ENCODE measurements around the gene CUL3. TPM values are rescaled to one million over a fixed set of nuclear protein-coding genes. Genes with fewer than 3 reads are reported as not detected.

Gene CUL3
- total and polyA plus RNA-seq, 10 of the 15 experiments (the other 5 are each of a cell fraction or from before 2014, with no cell fraction given) = 22.0 to 95.4 (median 53.4) TPM

DNA sequence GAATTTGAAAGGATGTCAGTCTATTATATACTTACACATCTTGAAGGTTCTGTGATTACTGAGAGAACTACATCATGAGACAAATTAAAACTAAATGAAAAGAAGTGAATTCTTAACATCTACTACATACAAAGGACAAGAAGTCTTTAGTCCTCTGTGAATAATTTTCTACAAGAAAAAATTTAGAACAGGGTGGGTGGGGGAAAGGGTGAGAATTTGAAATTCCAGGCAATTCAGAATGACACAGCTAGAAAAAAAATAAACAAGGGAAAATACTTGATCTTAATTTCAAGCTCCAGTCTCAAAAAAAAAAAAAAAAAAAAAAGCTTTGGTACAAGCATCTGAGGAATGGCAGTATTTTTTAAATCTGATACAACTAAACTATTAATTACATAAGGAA, 15.5 kb downstream of the CUL3 start (continued):
- no peak for TF ChIP-seq CHD4 (IDR thresholded peaks at IDR 0.05)

DNA sequence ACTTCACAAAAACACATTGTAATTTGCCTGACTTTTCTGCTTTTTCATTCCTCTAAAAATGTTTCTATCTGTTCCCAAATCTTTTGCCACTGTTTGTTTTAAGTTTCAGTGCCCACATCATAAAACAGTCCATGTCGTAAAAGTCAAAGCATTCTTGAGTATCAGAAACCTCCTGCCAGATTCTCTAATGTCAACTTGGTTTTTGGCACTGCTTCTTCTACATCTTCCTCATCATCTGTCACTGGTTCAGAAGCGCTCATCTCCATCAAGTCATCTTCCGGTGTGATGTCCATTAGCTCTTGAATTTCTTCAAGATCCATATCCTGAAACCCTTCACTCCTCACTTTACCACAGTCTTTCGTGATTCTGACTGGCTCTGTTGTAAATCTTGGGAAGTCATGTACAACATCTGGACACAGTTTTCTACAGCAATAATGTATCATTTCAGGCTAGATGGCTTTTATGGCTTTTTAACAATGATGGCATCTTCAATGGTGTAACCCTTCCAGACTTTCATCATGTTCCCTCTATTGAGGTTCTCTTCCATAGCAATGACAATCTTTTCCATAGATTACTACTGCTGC, 19.6 kb downstream of the CUL3 start:
- Histone ChIP-seq H3K4me3 (no peak overlapping the region), H3K27me3 (replicated peaks in 1 of 2; ENCODE audit: control insufficient read depth in 2 of 2, insufficient read depth in 2 of 2, low read length in 1 of 2) (no peaks in the 10 kb centered on the region), H4K20me1 (ENCODE audit: control insufficient read depth, insufficient read depth) (peaks cover 8% of the 10 kb centered on the region), H3K4me1 (ENCODE audit: control insufficient read depth, insufficient read depth, low read length) (peaks cover 14% of the 10 kb centered on the region), H3K9ac (ENCODE audit: control insufficient read depth, insufficient read depth, low read length) (no peak overlapping the region), H3K36me3 (ENCODE audit: control insufficient read depth in 2 of 2, insufficient read depth in 2 of 2, low read length in 1 of 2) (peaks cover 3 to 8% of the 10 kb centered on the region in 2 experiments; a peak in 3 of 4 replicates), H3K79me2 (ENCODE audit: control insufficient read depth, insufficient read depth, low read length) (peaks cover 98% of the 10 kb centered on the region), H3K4me2 (ENCODE audit: control insufficient read depth, insufficient read depth) (no peak overlapping the region), H2AFZ (ENCODE audit: control insufficient read depth, low read depth, low read length) (no peak overlapping the region), H3K27ac (ENCODE audit: control insufficient read depth, insufficient read depth) (no peak overlapping the region), H3K9me3 (replicated peaks; ENCODE audit: control insufficient read depth, insufficient read depth, low read length) (peaks cover 26% of the 10 kb centered on the region)
- ATAC-seq = no peak
- in situ Hi-C loops (cut with MboI) (loop anchor here (5.0 kb wide), 1 partner anchor 43 kb away; no protein-coding TSS in a partner anchor), intact Hi-C loops (cut with micrococcal nuclease; ENCODE audit: unreplicated experiment) (no loop called here)
- ChIA-PET SMC1A (ENCODE audit: uncharacterized antibody, unreplicated experiment) (interaction anchor here (0.5 to 8.4 kb wide), 4 partner anchors 14 to 78 kb away, joined by 3 to 95 read pairs (median 5); no protein-coding TSS in a partner anchor), CTCF (interaction anchor here (1.4 kb wide), 1 partner anchor 10 kb away, joined by 4 read pairs; no protein-coding TSS in a partner anchor), RAD21 (ENCODE audit: unreplicated experiment) (no interaction called here), POLR2A (no interaction called here)
- TF ChIP-seq CHD2 (IDR thresholded peaks at IDR 0.05; ENCODE audit: borderline replicate concordance, low read depth, low read length) (no peak), NR2C2 (IDR thresholded peaks at IDR 0.05; ENCODE audit: borderline replicate concordance, control insufficient read depth, insufficient read length, low read depth) (no peak), RB1 (IDR thresholded peaks at IDR 0.05; ENCODE audit: borderline replicate concordance) (no peak), POLR2AphosphoS5 (IDR thresholded peaks at IDR 0.05; ENCODE audit: low read length) (no peak)
- no peak for FAIRE-seq
- BruUV-seq (replicated peaks) = no TSS peak
- WGBS (ENCODE audit: insufficient coverage, insufficient replicate concordance, low lambda C conversion rate, missing lambda C conversion rate) = 100% methylated on average over 4 of the region's 4 CpGs
- no peak for DNase-seq (ENCODE audit: low read depth, low spot score)

DNA sequence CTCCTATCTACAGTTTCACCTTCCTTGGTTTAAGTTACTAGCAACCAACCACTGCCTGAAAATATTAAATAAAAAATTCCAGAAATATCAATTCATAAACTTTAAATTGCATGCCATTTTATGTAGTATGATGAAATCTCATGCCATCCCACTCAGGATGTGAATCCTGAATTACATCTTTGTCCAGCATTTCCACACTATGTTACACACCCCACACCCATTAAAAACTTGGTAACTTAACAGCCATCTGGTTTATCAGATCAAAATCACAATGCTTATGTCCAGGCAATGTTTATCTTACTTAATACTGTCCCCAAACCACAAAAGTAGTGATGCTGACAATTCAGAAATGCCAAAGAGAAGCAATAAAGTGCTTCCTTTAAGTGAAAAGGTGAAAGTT, 21.6 kb downstream of the CUL3 start:
- Histone ChIP-seq H3K4me1 (ENCODE audit: control insufficient read depth, insufficient read depth, low read length) (peaks cover 12% of the 10 kb centered on the region), H2AFZ (ENCODE audit: control insufficient read depth, low read depth, low read length) (no peak overlapping the region), H4K20me1 (ENCODE audit: control insufficient read depth, insufficient read depth) (peaks cover 8% of the 10 kb centered on the region), H3K79me2 (ENCODE audit: control insufficient read depth, insufficient read depth, low read length) (peaks cover 95% of the 10 kb centered on the region), H3K27ac (ENCODE audit: control insufficient read depth, insufficient read depth) (no peak overlapping the region), H3K27me3 (replicated peaks in 1 of 2; ENCODE audit: control insufficient read depth in 2 of 2, insufficient read depth in 2 of 2, low read length in 1 of 2) (no peaks in the 10 kb centered on the region), H3K4me2 (ENCODE audit: control insufficient read depth, insufficient read depth) (no peak overlapping the region), H3K4me3 (no peak overlapping the region), H3K36me3 (ENCODE audit: control insufficient read depth in 2 of 2, insufficient read depth in 2 of 2, low read length in 1 of 2) (peaks cover 5 to 8% of the 10 kb centered on the region in 2 experiments; a peak in 3 of 4 replicates), H3K9ac (ENCODE audit: control insufficient read depth, insufficient read depth, low read length) (no peak overlapping the region), H3K9me3 (replicated peaks; ENCODE audit: control insufficient read depth, insufficient read depth, low read length) (peaks cover 26% of the 10 kb centered on the region)
- FAIRE-seq (no peak), DNase-seq (ENCODE audit: low read depth, low spot score) (no peak), ATAC-seq (no peak)
- ChIA-PET SMC1A (ENCODE audit: uncharacterized antibody, unreplicated experiment) (interaction anchor here (0.9 to 4.9 kb wide), 6 partner anchors 7 to 52 kb away, joined by 3 to 47 read pairs (median 19); no protein-coding TSS in a partner anchor), CTCF (interaction anchor here (1.0 to 1.2 kb wide), 2 partner anchors 20 to 195 kb away, joined by 3 to 5 read pairs; no protein-coding TSS in a partner anchor), RAD21 (ENCODE audit: unreplicated experiment) (interaction anchor here (2.8 kb wide), 1 partner anchor 21 kb away, joined by 11 read pairs; the partner anchor contains the start of gene CUL3), POLR2A (interaction anchor here (0.9 kb wide), 1 partner anchor 21 kb away, joined by 3 read pairs; no protein-coding TSS in a partner anchor)
- intact Hi-C loops (cut with micrococcal nuclease; ENCODE audit: unreplicated experiment) = no loop called here
- in situ Hi-C loops (cut with MboI) = no loop called here
- no TSS peak for BruUV-seq (replicated peaks)
- no peak for TF ChIP-seq ZBED1 (IDR thresholded peaks at IDR 0.05; ENCODE audit: borderline replicate concordance)
- no peak for TF ChIP-seq PML (IDR thresholded peaks at IDR 0.05; ENCODE audit: low read length)
- TF ChIP-seq, protein P1, sequence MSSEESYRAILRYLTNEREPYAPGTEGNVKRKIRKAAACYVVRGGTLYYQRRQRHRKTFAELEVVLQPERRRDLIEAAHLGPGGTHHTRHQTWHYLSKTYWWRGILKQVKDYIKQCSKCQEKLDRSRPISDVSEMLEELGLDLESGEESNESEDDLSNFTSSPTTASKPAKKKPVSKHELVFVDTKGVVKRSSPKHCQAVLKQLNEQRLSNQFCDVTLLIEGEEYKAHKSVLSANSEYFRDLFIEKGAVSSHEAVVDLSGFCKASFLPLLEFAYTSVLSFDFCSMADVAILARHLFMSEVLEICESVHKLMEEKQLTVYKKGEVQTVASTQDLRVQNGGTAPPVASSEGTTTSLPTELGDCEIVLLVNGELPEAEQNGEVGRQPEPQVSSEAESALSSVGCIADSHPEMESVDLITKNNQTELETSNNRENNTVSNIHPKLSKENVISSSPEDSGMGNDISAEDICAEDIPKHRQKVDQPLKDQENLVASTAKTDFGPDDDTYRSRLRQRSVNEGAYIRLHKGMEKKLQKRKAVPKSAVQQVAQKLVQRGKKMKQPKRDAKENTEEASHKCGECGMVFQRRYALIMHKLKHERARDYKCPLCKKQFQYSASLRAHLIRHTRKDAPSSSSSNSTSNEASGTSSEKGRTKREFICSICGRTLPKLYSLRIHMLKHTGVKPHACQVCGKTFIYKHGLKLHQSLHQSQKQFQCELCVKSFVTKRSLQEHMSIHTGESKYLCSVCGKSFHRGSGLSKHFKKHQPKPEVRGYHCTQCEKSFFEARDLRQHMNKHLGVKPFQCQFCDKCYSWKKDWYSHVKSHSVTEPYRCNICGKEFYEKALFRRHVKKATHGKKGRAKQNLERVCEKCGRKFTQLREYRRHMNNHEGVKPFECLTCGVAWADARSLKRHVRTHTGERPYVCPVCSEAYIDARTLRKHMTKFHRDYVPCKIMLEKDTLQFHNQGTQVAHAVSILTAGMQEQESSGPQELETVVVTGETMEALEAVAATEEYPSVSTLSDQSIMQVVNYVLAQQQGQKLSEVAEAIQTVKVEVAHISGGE (CRISPR knock-in tag; IDR thresholded peaks at IDR 0.05) = no peak
- no peak for TF ChIP-seq POLR2A (IDR thresholded peaks at IDR 0.05; ENCODE audit: low read depth, low read length)
- no peak for TF ChIP-seq STAT1 (conservative IDR thresholded peaks at IDR 0.05)
- no peak for TF ChIP-seq ZNF207 (IDR thresholded peaks at IDR 0.05; ENCODE audit: borderline replicate concordance)
- TF ChIP-seq HDGF (IDR thresholded peaks at IDR 0.05) = no peak
- no peak for TF ChIP-seq POLR2AphosphoS5 (IDR thresholded peaks at IDR 0.05; ENCODE audit: low read length)
- no peak for TF ChIP-seq RAD21 (IDR thresholded peaks at IDR 0.05; ENCODE audit: insufficient read depth, low read depth, low read length)
- TF ChIP-seq YBX1 (IDR thresholded peaks at IDR 0.05) = no peak

All from GM12878 (cell line).